Measurements from ENCODE around the gene IYD.

Gene IYD

GRCh38 chr6:150368762-150369161, at the start of gene IYD:
TSS of gene IYD (plus strand) at chr6:150369012. CDS start at chr6:150369032, 20 bp downstream.
- DNase-seq, result no peak

- no peak for DNase-seq
Observed at GRCh38 chr6:150319924-150320323, 48.9 kb upstream of the IYD start.

GRCh38 chr6:150320442-150320841, 48.4 kb upstream of the IYD start:
- DNase-seq, result no peak

- peak; percentile 51 for DNase-seq
Observed at GRCh38 chr6:150322466-150322871, 46.3 kb upstream of the IYD start.

GRCh38 chr6:150323205-150323604, 45.6 kb upstream of the IYD start:
- no peak for DNase-seq

GRCh38 chr6:150324044-150324443, 44.8 kb upstream of the IYD start:
- peak; percentile 23 for DNase-seq

GRCh38 chr6:150325066-150325772, 43.6 kb upstream of the IYD start:
- DNase-seq, result peak; percentile 33

- DNase-seq, result no peak
Observed at GRCh38 chr6:150327117-150327774, 41.6 kb upstream of the IYD start.

GRCh38 chr6:150328744-150329405, 39.9 kb upstream of the IYD start:
- DNase-seq, result peak; percentile 4

- no peak for DNase-seq
Observed at GRCh38 chr6:150331344-150331743, 37.5 kb upstream of the IYD start.

GRCh38 chr6:150332939-150333584, 35.8 kb upstream of the IYD start:
- DNase-seq, result no peak

- no peak for DNase-seq
Observed at GRCh38 chr6:150333585-150333941, 35.2 kb upstream of the IYD start.

- DNase-seq, result peak; percentile 38
Observed at GRCh38 chr6:150334790-150335783, 33.7 kb upstream of the IYD start.

- DNase-seq, result peak; percentile 37
Observed at GRCh38 chr6:150336299-150336698, 32.5 kb upstream of the IYD start.

GRCh38 chr6:150336708-150337107, 32.1 kb upstream of the IYD start:
- DNase-seq, result no peak

GRCh38 chr6:150342126-150342525, 26.7 kb upstream of the IYD start:
- no peak for DNase-seq

- no peak for DNase-seq
Observed at GRCh38 chr6:150343434-150343833, 25.4 kb upstream of the IYD start.

GRCh38 chr6:150345781-150346180, 23.0 kb upstream of the IYD start:
- no peak for DNase-seq

GRCh38 chr6:150346346-150346745, 22.5 kb upstream of the IYD start:
- DNase-seq, result no peak

GRCh38 chr6:150347845-150348244, 21.0 kb upstream of the IYD start:
- DNase-seq, result no peak

- no peak for DNase-seq
Observed at GRCh38 chr6:150349546-150349945, 19.3 kb upstream of the IYD start.
